H1 (cell line): ENCODE data around the gene SLC43A1. TPM values are rescaled to one million over a fixed set of nuclear protein-coding genes. Genes with fewer than 3 reads are reported as not detected.

Experiments used
- CTCF ChIA-PET: fragments of 300-600 bp; sonication (Branson Sonifier 250); formaldehyde crosslinking; loops from one replicate; lab custom pipeline; 2021; ENCODE audit not compliant: partially characterized antibody; lab: Charles Lee
- POLR2A ChIA-PET: fragments of 300-600 bp; sonication (Branson Sonifier 250); formaldehyde crosslinking; loops from one replicate; lab custom pipeline; 2021; ENCODE audit warnings: inconsistent platforms; ENCODE audit not compliant: partially characterized antibody; lab: Charles Lee
- DNase-seq, 2 experiments: peaks; one replicate each; pipeline versions ENCODE4 v3.0.0 to v3.0.0-alpha.2; 2010 to 2022; ENCODE audit warnings: low spot score in 2 of 2, low read depth in 1 of 2, mixed read lengths in 1 of 2
- FAIRE-seq: peaks from 2 replicates; lab custom pipeline; 2011; peaks lifted over from hg19 to GRCh38; lab: Jason Lieb, UNC
- H2AFZ ChIP-seq: 2 replicates; pipeline ENCODE4 v1.8.1; 2012; ENCODE audit warnings: low read length, inconsistent platforms
- H2AK5ac ChIP-seq: 2 replicates; pipeline ENCODE4 v1.6.1; 2013; ENCODE audit warnings: low read depth, low read length
- H2BK120ac ChIP-seq: replicated peaks from 2 replicates; pipeline ENCODE3; 2013; ENCODE audit warnings: low read depth, low read length, inconsistent platforms
- H2BK12ac ChIP-seq: 2 replicates; pipeline ENCODE4 v1.6.1; 2013; ENCODE audit warnings: low read depth, low read length
- H2BK15ac ChIP-seq: 2 replicates; pipeline ENCODE4 v1.6.1; 2013; ENCODE audit warnings: low read length
- H2BK20ac ChIP-seq: 2 replicates; pipeline ENCODE4 v1.6.1; 2013; ENCODE audit warnings: low read length
- H2BK5ac ChIP-seq: 2 replicates; pipeline ENCODE4 v1.6.1; 2013; ENCODE audit warnings: low read depth, low read length
- H3K14ac ChIP-seq: 2 replicates; pipeline ENCODE4 v1.6.1; 2013; ENCODE audit warnings: inconsistent platforms; ENCODE audit not compliant: insufficient read length
- H3K18ac ChIP-seq: 2 replicates; pipeline ENCODE4 v1.6.1; 2013; ENCODE audit warnings: low read length; ENCODE audit errors: extremely low read depth
- H3K23ac ChIP-seq: 2 replicates; pipeline ENCODE4 v1.6.1; 2013; ENCODE audit warnings: inconsistent platforms; ENCODE audit not compliant: insufficient read length
- H3K23me2 ChIP-seq: 2 replicates; pipeline ENCODE4 v1.6.1; 2013; ENCODE audit warnings: low read depth, low read length
- H3K27ac ChIP-seq: 2 replicates; pipeline ENCODE4 v1.6.1; 2011; ENCODE audit warnings: low read depth, low read length, inconsistent platforms
- H3K27me3 ChIP-seq, 4 experiments: replicated peaks in 1 of 4; 1 replicate in 1 of 4; 2 replicates in 3 of 4; pipeline versions ENCODE4 v1.6.1 to v1.8.1; 2011 to 2013; ENCODE audit warnings: low read length in 3 of 4, mild to moderate bottlenecking in 3 of 4, inconsistent platforms in 2 of 4, mixed read lengths in 2 of 4, moderate library complexity in 1 of 4; ENCODE audit not compliant: control insufficient read depth in 3 of 4, insufficient read depth in 3 of 4; ENCODE audit errors: extremely low read depth in 1 of 4
- H3K36me3 ChIP-seq, 4 experiments: 2 replicates each; pipeline versions ENCODE4 v1.6.1 to v1.8.1; 2011 to 2013; ENCODE audit warnings: mild to moderate bottlenecking in 4 of 4, low read length in 3 of 4, moderate library complexity in 2 of 4, control low read depth in 1 of 4, inconsistent platforms in 1 of 4; ENCODE audit not compliant: insufficient read depth in 4 of 4, control insufficient read depth in 2 of 4
- H3K4ac ChIP-seq: replicated peaks from 2 replicates; pipeline ENCODE3; 2013; ENCODE audit warnings: low read length, low read depth, mixed read lengths, inconsistent platforms; ENCODE audit not compliant: insufficient read length
- H3K4me1 ChIP-seq, 4 experiments: replicated peaks in 1 of 4; 1 replicate in 1 of 4; 2 replicates in 3 of 4; pipeline versions ENCODE4 v1.6.1 to v1.8.1; 2011 to 2013; ENCODE audit warnings: low read length in 3 of 4, inconsistent platforms in 2 of 4, mixed read lengths in 1 of 4; ENCODE audit not compliant: insufficient read depth in 4 of 4, control insufficient read depth in 3 of 4
- H3K4me2 ChIP-seq, 2 experiments: 2 replicates each; pipeline versions ENCODE4 v1.6.1 to v1.8.1; 2011 to 2013; ENCODE audit warnings: low read depth in 2 of 2, low read length in 2 of 2, control low read depth in 1 of 2, inconsistent platforms in 1 of 2, mild to moderate bottlenecking in 1 of 2; ENCODE audit not compliant: insufficient read depth in 1 of 2
- H3K4me3 ChIP-seq, 4 experiments: fragments of 200-600, 300-600 bp in 1 of 4; sonication (generic), shearing (Covaris generic), sonication (Bioruptor Twin) in 1 of 4; 2 replicates each; pipeline versions ENCODE4 v1.5.1 to v1.8.1; 2011 to 2016; ENCODE audit warnings: low read length in 4 of 4, low read depth in 3 of 4, control low read depth in 2 of 4, inconsistent platforms in 2 of 4, mild to moderate bottlenecking in 2 of 4, mixed read lengths in 1 of 4, moderate library complexity in 1 of 4; ENCODE audit not compliant: insufficient read depth in 2 of 4; ENCODE audit errors: extremely low read depth in 1 of 4
- H3K56ac ChIP-seq: replicated peaks from 2 replicates; pipeline ENCODE3; 2013; ENCODE audit warnings: low read depth, mild to moderate bottlenecking, mixed read lengths, low read length, inconsistent platforms; ENCODE audit not compliant: insufficient read length
- H3K79me1 ChIP-seq: 2 replicates; pipeline ENCODE4 v1.6.1; 2013; ENCODE audit warnings: low read depth, low read length, control low read depth
- H3K79me2 ChIP-seq, 2 experiments: 2 replicates each; pipeline versions ENCODE4 v1.6.1 to v1.8.1; 2012 to 2013; ENCODE audit warnings: low read length in 2 of 2, mild to moderate bottlenecking in 2 of 2, inconsistent platforms in 1 of 2; ENCODE audit not compliant: insufficient read depth in 2 of 2, control insufficient read depth in 1 of 2
- H3K9ac ChIP-seq, 4 experiments: replicated peaks in 1 of 4; 1 replicate in 1 of 4; 2 replicates in 3 of 4; pipeline versions ENCODE4 v1.6.1 to v1.8.1; 2011 to 2013; ENCODE audit warnings: low read depth in 3 of 4, low read length in 3 of 4, control low read depth in 2 of 4, mild to moderate bottlenecking in 2 of 4, moderate library complexity in 2 of 4, inconsistent platforms in 1 of 4; ENCODE audit errors: extremely low read depth in 1 of 4
- H3K9me3 ChIP-seq, 2 experiments: 2 replicates each; pipeline versions ENCODE4 v1.6.1 to v1.8.1; 2012 to 2013; ENCODE audit warnings: mild to moderate bottlenecking in 2 of 2, moderate library complexity in 2 of 2, control low read depth in 1 of 2, inconsistent platforms in 1 of 2, low read depth in 1 of 2, low read length in 1 of 2, mixed read lengths in 1 of 2; ENCODE audit not compliant: insufficient read depth in 2 of 2
- H4K20me1 ChIP-seq, 2 experiments: replicated peaks in 1 of 2; 2 replicates each; pipeline versions ENCODE3 to v1.8.1; 2011 to 2013; ENCODE audit warnings: inconsistent platforms in 2 of 2, low read length in 2 of 2, mild to moderate bottlenecking in 1 of 2; ENCODE audit not compliant: insufficient read depth in 2 of 2, control insufficient read depth in 1 of 2
- H4K5ac ChIP-seq: 2 replicates; pipeline ENCODE4 v1.6.1; 2013; ENCODE audit warnings: low read length, low read depth, mixed read lengths, inconsistent platforms; ENCODE audit not compliant: insufficient read length
- H4K8ac ChIP-seq: 2 replicates; pipeline ENCODE4 v1.8.0; 2013; ENCODE audit warnings: mild to moderate bottlenecking, moderate library complexity, low read length, inconsistent platforms; ENCODE audit not compliant: insufficient read depth; ENCODE audit errors: extremely low read depth
- H4K91ac ChIP-seq: replicated peaks from 2 replicates; pipeline ENCODE3; 2013; ENCODE audit warnings: low read length, mixed read lengths, inconsistent platforms; ENCODE audit not compliant: insufficient read length
- CBX8 ChIP-seq: fragments of 300-800, 300-1000 bp; sonication (generic); IDR thresholded peaks from 2 replicates; pipeline ENCODE4 v1.7.1; 2016; ENCODE audit warnings: low read depth, low read length, borderline replicate concordance
- CHD1 ChIP-seq: IDR thresholded peaks from 2 replicates; pipeline ENCODE4 v1.6.1; 2012; ENCODE audit warnings: low read depth, low read length, improper control_type of control experiment
- GABPA ChIP-seq: IDR thresholded peaks from 2 replicates; pipeline ENCODE4 v1.6.1; 2011; ENCODE audit warnings: mild to moderate bottlenecking, low read length, moderate library complexity, borderline replicate concordance; ENCODE audit not compliant: insufficient read depth
- HDAC2 ChIP-seq, 2 experiments: fragments of 300-600 bp in 1 of 2; sonication (generic) in 1 of 2; IDR thresholded peaks; 2 replicates each; pipeline ENCODE4 v1.6.1; 2011 to 2012; ENCODE audit warnings: low read depth in 2 of 2, low read length in 2 of 2, mild to moderate bottlenecking in 2 of 2, moderate library complexity in 2 of 2, borderline replicate concordance in 1 of 2, inconsistent platforms in 1 of 2
- HDAC6 ChIP-seq: IDR thresholded peaks from one replicate; pipeline ENCODE4 v1.7.1; 2012; ENCODE audit warnings: low read depth, mild to moderate bottlenecking, inconsistent platforms, low read length, moderate library complexity
- RAD21 ChIP-seq, 2 experiments: IDR thresholded peaks in 1 of 2; conservative IDR thresholded peaks in 1 of 2; 2 replicates each; pipeline ENCODE4 v1.6.1; 2011; ENCODE audit warnings: low read depth in 2 of 2, low read length in 2 of 2, improper control_type of control experiment in 1 of 2, inconsistent platforms in 1 of 2, mild to moderate bottlenecking in 1 of 2, moderate library complexity in 1 of 2
- RFX5 ChIP-seq: IDR thresholded peaks from 2 replicates; pipeline ENCODE4 v1.6.1; 2011; ENCODE audit warnings: low read depth, low read length, improper control_type of control experiment, borderline replicate concordance
- SRF ChIP-seq: IDR thresholded peaks from 2 replicates; pipeline ENCODE4 v1.6.1; 2011; ENCODE audit warnings: mild to moderate bottlenecking, low read depth, low read length, moderate library complexity
- WGBS, 2 experiments: shearing (Covaris generic) in 1 of 2; methylation state at CpG; one replicate each; pipeline versions ENCODE4 v1.1.6 to v1.1.7; 2013 to 2015; ENCODE audit warnings: low lambda C conversion rate in 2 of 2, mixed read lengths in 2 of 2, inconsistent platforms in 1 of 2, low coverage in 1 of 2, missing lambda C conversion rate in 1 of 2; ENCODE audit not compliant: insufficient replicate concordance in 2 of 2, insufficient coverage in 1 of 2, insufficient read length in 1 of 2; ENCODE audit errors: extremely low coverage in 1 of 2, missing lambda C conversion rate in 1 of 2; 5-methylcytosine and 5-hydroxymethylcytosine counted together
- polyA plus RNA-seq, 7 experiments: library from polyadenylated mRNA; depleted of rRNA in 3 of 7; stranded (reverse) in 5 of 7; unstranded in 2 of 7; fragments of >200 nt in 5 of 7; fragments of 200-250 nt in 2 of 7; gene quantifications; 1 replicate in 5 of 7; 2 replicates in 1 of 7; 4 replicates in 1 of 7; pipeline versions ENCODE4 v1.2.1 to v1.2.3, GENCODE V29; 2011 to 2013; ENCODE audit warnings: missing spikeins in 2 of 7, mixed read lengths in 2 of 7
- total RNA-seq: library from RNA; stranded (reverse); fragmentation: NEBNext Ultra II Directional; extraction: Animal tissue kit (Norgen Biotek cat#: 25700); gene quantifications from 2 replicates; pipeline ENCODE4 v1.2.1, GENCODE V29; 2021

SLC43A1 gene
- total and polyA plus RNA-seq, 2 of the 8 experiments (the other 6 are each of a cell fraction or from before 2014, with no cell fraction given): 34.5 to 58.0 TPM

DNA sequence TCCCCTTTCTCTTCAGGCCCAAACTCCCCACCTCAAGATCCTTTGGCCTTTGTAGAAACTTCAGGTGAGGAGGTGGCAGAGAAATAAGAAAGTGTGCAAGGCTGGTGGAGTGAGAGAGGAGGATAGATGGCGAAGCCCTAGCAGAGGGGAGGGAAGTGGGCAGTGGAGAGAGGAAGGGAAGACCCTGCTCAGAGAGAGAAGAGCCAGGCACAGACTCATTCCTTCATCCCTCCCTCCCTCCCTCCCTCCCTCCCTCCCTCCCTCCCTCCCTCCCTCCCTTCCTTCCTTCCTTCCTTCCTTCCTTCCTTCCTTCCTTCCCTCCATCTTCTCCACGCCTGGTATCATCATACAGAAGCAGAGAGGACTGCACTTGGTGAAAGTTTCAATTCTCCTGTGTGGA, 34.2 kb downstream of the SLC43A1 start:
- H2BK5ac ChIP-seq: no peak overlapping the region
- ChIA-PET CTCF (interaction anchor here (0.7 to 33.7 kb wide), 10 partner anchors 8 to 214 kb away, joined by 3 to 1146 read pairs (median 14); partner anchors contain the start of genes RTN4RL2, SLC43A1, SMTNL1 and TIMM10), POLR2A (interaction anchor here (1.3 to 11.2 kb wide), 9 partner anchors 8 to 156 kb away, joined by 3 to 141 read pairs (median 7); partner anchors contain the start of genes RTN4RL2, SLC43A1 and TNKS1BP1)
- peaks cover 2 to 26% (median 6%) of the 10 kb centered on the region in 4 experiments for H3K4me1 ChIP-seq
- DNase-seq (no peak), FAIRE-seq (no peak)
- H3K79me2 ChIP-seq: no peaks in the 10 kb centered on the region
- peaks cover 13% of the 10 kb centered on the region; the same call in 1 of the 2 replicates for H3K23me2 ChIP-seq
- H4K8ac ChIP-seq: no peak overlapping the region
- no peak overlapping the region for H2AFZ ChIP-seq
- H3K56ac ChIP-seq: no peak overlapping the region
- H2BK120ac ChIP-seq: no peak overlapping the region
- H3K4me3 ChIP-seq: peak overlapping the region in 1 of 4 experiments; percentile 78; a peak in 1 of 8 replicates
- no peak overlapping the region for H3K9ac ChIP-seq
- no peak overlapping the region for H3K23ac ChIP-seq
- no peak overlapping the region for H3K14ac ChIP-seq
- TF ChIP-seq CBX8 (no peak), RFX5 (no peak), RAD21 (IDR thresholded peaks at IDR 0.05 in 1 of 2, conservative IDR thresholded peaks at IDR 0.05 in 1 of 2; ENCODE audit: low read depth in 2 of 2, low read length in 2 of 2) (no peak), CHD1 (no peak), HDAC6 (no peak), HDAC2 (IDR thresholded peaks at IDR 0.05; ENCODE audit: borderline replicate concordance in 1 of 2, low read depth in 2 of 2, low read length in 2 of 2) (no peak), SRF (no peak), GABPA (no peak)
- H4K20me1 ChIP-seq: peaks cover 0 to 1% of the 10 kb centered on the region in 2 experiments
- peak overlapping the region in 1 of 2 experiments; percentile 83; a peak in 2 of 4 replicates for H3K4me2 ChIP-seq
- no peak overlapping the region for H2BK20ac ChIP-seq
- H3K9me3 ChIP-seq: no peaks in the 10 kb centered on the region
- H4K5ac ChIP-seq: no peak overlapping the region
- no peak overlapping the region for H4K91ac ChIP-seq
- H2AK5ac ChIP-seq: no peak overlapping the region
- H3K36me3 ChIP-seq: peaks cover 0 to 9% (median 0%) of the 10 kb centered on the region in 4 experiments; a peak in 2 of 8 replicates
- H3K18ac ChIP-seq: no peak overlapping the region
- H3K27ac ChIP-seq: no peak overlapping the region
- 63% methylated on average over 2 of the region's 2 CpGs; no CpG with 5 or more reads in 1 of the 2 experiments for WGBS, 2 experiments
- H3K4ac ChIP-seq: no peak overlapping the region
- H2BK15ac ChIP-seq: no peak overlapping the region
- peaks cover 0 to 28% (median 19%) of the 10 kb centered on the region in 4 experiments; a peak in 5 of 7 replicates for H3K27me3 ChIP-seq
- H3K79me1 ChIP-seq: no peaks in the 10 kb centered on the region
- H2BK12ac ChIP-seq: no peak overlapping the region
